D721Med (cell line): ENCODE measurements around the gene CTSH.

Experiments used
- DNase-seq: peaks from one replicate; pipeline ENCODE4 v3.0.0; 2011; ENCODE audit warnings: low spot score; ENCODE audit not compliant: insufficient read length
- FAIRE-seq: peaks from 2 replicates; lab custom pipeline; 2011; peaks lifted over from hg19 to GRCh38; lab: Jason Lieb, UNC
- CTCF ChIP-seq: IDR thresholded peaks from 2 replicates; pipeline ENCODE4 v1.5.1; 2012; ENCODE audit warnings: mild to moderate bottlenecking, control low read depth; ENCODE audit not compliant: insufficient read depth; ENCODE audit errors: missing control alignments

CTSH gene

DNA sequence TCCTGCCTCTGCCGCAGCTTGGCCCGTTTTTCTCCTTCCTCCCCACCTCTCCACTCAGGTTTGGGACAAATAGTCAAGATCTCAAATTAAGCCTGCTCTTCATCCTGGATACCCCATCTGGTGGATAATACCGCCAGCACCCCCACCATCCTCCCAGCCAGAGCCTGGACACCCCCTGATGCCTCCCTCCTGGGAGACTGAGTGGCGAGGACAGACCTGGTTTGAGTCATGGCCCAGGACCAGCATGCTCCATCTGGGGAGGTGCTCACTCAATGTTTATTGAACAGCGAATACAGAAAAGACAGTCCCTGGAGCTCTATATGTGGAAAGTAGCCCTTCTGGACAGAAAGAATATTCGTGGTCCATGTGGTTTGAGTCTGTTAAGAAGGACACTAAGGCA, 23.3 kb downstream of the CTSH start:
- FAIRE-seq: no peak
- DNase-seq: no peak
- no peak for TF ChIP-seq CTCF

- DNase-seq (no peak), FAIRE-seq (no peak)
- TF ChIP-seq CTCF: no peak
These were observed 27.0 kb downstream of the CTSH start for GRCh38 chr15:78917888-78918287.

DNA sequence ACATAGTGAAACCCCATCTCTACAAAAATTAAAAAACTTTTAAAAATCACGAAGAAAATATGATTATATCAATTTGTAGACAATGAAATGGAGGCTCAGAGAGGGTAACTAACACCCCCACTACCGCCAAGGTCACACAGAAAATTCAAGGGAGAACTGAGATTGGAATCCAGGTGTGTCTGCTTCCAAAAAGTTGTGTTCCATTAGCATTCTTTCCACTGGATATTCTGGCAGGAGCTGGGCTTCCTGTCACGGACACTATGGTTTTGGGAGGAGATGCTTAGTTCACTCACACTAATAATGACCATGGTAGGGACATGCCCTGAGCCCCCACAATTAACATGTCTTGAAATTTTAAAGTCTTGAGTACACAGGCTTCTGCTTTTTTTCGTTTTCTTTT, 28.8 kb downstream of the CTSH start:
- FAIRE-seq (no peak), DNase-seq (no peak)
- TF ChIP-seq CTCF: no peak

DNA sequence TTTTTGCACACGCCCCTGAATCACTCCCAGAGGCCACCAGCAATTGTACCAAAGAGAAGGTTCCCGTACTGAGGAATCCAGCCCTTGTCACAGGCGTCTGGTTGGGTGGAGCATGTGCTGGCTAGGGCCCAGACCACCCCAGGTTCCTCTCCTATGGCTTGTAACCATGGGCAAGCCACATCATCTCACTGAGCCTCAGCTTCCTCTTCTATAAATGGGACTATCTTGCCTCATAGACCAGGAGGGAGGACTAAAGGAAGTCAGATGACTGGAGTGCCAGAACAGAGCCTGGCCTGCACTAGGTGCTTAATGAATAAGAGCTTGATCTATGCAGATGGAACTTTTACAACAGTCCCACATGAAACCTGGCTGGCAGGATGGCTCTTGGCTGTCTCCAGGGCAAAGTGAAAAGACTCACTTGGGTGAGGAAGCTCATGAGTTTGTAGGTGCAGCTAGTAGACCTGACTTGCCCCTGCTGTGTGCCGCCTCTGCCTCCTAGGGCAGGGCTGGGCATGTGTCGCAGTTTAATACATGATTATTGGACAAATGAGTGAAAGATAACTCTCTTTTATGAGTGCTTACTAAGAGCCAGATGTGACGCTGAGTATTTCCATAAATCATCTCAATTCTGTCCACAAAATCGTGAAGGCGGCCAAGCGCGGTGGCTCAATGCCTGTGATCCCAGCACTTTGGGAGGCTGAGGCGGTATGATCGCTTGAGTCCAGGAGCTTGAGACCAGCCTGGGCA, 29.3 kb downstream of the CTSH start:
- DNase-seq: no peak
- FAIRE-seq: no peak
- no peak for TF ChIP-seq CTCF

DNA sequence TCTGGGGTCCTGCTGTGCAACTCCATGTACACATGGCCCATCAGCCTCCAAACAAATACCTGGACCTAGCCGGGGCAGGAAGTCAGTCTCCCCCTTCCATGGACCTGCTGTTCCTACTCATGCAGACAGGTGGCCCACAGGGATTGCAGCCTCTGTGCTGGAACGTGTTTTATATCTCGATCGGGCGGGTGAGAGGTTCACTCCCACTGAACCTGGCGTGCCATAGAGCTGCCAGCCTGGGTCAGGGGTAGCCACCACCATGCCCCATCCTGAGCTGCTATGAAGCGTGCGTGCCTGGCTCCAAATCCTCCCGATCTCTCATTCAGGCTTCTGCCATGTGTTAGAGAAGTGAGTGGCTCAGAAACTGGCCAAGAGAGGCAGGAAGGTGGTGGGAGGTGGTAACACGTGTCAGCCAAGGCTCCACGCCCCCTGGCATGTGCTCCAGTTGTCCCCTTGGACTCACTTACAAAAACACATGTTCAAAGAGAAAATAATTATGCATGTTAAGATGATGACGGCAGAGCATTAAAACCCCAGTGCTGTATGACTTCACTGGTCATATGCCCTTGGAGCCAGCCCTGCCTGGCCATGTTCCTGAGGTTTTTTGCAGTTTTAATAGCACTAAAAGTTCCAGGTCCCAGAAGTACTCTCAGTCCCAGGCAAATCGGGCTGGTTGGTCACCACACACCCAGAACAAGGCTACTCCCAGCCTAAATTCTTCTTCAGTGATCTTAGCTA, 30.6 kb downstream of the CTSH start:
- FAIRE-seq: no peak
- TF ChIP-seq CTCF: no peak
- DNase-seq: no peak

DNA sequence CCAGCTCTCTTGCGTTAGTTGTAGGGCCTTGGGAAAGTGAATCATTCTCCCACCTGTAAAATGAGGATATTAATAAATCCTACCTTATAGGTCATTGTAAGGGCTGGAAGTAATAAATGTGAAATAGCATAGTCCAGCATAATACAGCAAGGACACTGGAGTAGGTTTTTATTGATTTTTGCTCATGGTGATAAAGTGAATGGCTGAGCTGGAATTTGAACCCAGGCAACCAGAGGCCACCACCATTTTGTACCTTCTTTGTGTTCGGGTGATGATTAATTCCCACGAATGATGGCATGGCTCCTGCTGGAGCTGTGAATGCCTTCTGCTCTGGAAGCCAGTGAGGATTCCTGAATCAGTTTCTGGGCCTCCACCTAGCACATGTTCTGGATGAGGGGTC, 31.8 kb downstream of the CTSH start:
- DNase-seq: no peak
- no peak for FAIRE-seq
- no peak for TF ChIP-seq CTCF

DNA sequence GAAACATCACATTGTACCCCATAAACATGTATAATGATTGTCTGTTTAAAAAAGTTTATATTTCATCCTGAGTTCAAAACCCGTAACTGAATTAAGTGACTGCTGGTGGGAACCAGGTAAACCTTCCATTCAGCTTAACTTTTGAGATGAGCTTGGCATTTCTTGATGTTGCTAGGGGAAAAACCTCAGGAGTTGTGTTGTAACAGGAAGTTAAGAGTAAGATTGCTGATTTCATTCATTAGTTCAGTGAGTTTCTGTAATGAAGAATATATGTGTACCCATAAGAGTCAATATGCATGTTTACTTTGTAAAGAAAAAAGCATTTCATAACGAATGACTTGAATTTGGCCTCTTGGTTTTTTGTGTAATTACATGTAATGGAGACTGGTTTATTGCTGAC, 32.5 kb downstream of the CTSH start:
- no peak for FAIRE-seq

More for the DNA sequence above, 32.5 kb downstream of the CTSH start:
- no peak for DNase-seq
- TF ChIP-seq CTCF: no peak
